Measurements from ENCODE around the gene ANKZF1.
A peak's percentile ranks its signal among the peaks of the same experiment; 100 is the strongest.
"Not testable (repeated sequence)": the region's sequence is repeated elsewhere in the genome, so short reads cannot be mapped to it uniquely, and the experiment has no call there.

The ANKZF1 gene

GRCh38 chr2:219229305-219230058 is at the start of gene ANKZF1, which contains the start of gene ATG9A:
Gene ANKZF1, plus strand, starts transcription at chr2:219229806. Its CDS starts 452 bp downstream, at chr2:219230258.
Gene ATG9A, minus strand, starts transcription at chr2:219229636. Its CDS starts 1,612 bp downstream, at chr2:219228024.
- DNase-seq (ENCODE audit: low read depth in 2 of 2) = peak; percentile 97 to 98

GRCh38 chr2:219180961-219181360 is 48.6 kb upstream of the ANKZF1 start:
- no peak for DNase-seq (ENCODE audit: low read depth in 2 of 2)

DNA sequence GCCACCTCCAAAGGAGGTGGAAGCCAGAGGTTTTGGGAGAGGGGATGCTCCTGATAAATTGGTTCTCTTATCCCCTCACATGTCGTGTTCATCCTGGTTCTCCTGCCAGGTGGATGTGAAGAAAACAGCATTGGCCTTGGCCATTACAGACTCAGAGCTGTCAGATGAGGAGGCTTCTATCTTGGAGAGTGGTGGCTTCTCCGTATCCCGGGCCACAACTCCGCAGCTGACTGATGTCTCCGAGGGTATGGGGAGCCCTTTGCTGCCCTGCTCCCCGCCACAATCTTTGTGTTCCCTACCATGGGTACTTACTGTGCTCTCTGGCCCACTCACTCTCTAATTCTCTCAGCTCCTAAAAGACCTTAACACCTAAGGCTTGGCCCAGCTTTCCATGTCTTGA is 48.1 kb upstream of the ANKZF1 start:
- DNase-seq (ENCODE audit: low read depth in 2 of 2) = no peak

- no peak for DNase-seq (ENCODE audit: low read depth in 2 of 2)
Observed at GRCh38 chr2:219182331-219183150, 47.1 kb upstream of the ANKZF1 start.

GRCh38 chr2:219183151-219183772 is 46.3 kb upstream of the ANKZF1 start:
- no peak for DNase-seq (ENCODE audit: low read depth in 2 of 2)

GRCh38 chr2:219184121-219184520 is 45.5 kb upstream of the ANKZF1 start:
- DNase-seq (ENCODE audit: low read depth in 2 of 2) = no peak

GRCh38 chr2:219186754-219187456 is 42.7 kb upstream of the ANKZF1 start:
- no peak for DNase-seq (ENCODE audit: low read depth in 2 of 2)

DNA sequence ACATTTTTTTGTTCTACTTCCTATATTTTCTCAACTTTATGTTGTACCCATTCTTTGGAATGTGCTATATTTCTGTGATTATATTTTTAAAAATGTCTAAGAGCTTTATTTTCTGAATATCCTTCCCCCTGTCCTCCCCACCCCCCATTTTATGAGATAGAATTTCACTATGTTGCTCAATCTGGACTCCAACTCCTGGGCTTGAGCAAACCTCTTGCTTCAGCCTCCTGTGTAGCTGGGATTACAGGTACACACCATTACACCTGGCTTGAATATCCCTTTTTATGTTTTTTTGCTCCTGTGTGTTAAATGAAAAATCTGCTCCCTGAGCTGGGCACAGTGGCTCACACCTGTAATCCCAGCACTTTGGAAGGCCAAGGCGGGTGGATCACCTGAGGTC is 32.2 kb upstream of the ANKZF1 start:
- no peak for DNase-seq (ENCODE audit: low read depth in 2 of 2)

DNA sequence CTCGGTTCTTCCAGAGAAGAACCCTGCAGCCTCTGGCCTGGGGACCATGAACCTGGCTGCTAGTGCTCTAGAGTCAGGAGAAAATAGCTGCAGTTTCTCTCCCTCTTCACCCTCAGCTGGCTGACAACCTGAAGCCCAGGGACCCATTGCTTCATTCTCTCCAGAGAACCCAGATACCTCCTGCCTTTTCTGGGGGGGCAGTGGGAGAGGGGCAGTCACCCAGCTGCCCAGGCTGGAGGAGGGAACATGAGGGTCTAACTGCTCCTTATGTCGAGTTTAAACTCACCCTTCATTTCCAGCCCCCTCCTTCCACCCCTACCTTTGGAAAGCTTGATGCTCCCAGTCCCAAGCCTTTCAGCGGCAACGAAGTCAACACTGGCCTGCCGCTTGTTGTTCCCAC is 30.6 kb upstream of the ANKZF1 start:
- DNase-seq (ENCODE audit: low read depth in 2 of 2) = no peak

- no peak for DNase-seq (ENCODE audit: low read depth in 2 of 2)
Observed at GRCh38 chr2:219199470-219200211, 30.0 kb upstream of the ANKZF1 start.

DNA sequence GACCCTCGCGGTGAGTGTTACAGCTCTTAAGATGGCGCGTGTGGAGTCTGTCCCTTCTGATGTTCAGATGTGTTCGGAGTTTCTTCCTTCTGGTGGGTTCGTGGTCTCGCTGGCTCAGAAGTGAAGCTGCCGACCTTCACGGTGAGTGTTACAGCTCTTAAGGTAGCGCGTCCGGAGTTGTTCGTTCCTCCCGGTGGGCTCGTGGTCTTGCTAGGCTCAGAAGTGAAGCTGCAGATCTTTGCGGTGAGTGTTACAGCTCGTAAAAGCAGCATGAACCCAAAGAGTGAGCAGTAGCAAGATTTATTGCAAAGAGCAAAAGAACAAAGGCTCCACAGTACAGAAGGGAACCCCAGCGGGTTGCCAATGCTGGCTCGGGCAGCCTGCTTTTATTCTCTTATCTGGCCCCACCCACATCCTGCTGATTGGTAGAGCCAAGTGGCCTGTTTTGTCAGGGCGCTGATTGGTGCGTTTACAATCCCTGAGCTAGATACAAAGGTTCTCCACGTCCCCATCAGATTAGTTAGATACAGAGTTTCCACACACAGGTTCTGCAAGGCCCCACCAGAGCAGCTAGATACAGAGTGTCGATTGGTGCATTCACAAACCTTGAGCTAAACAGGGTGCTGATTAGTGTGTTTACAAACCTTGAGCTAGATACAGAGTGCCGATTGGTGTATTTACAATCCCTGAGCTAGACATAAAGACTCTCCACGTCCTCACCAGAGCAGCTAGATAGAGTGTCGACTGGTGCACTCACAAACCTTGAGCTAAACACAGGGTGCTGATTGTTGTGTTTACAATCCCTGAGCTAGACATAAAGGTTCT is 28.9 kb upstream of the ANKZF1 start:
- not testable (repeated sequence) for DNase-seq (ENCODE audit: low read depth in 2 of 2)

DNA sequence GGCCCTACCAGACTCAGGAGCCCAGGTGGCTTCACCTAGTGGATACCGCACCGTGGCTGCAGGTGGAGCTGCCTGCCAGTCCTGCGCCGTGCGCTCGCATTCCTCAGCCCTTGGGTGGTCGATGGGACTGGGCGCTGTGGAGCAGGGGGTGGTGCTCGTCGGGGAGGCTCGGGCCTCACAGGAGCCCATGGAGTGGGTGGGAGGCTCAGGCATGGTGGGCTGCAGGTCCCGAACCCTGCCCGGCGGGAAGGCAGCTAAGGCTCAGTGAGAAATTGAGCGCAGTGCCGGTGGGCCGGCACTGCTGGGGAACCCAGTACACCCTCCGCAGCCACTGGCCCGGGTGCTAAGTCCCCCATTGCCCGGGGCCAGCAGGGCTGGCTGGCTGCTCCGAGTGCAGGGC is 28.3 kb upstream of the ANKZF1 start:
- DNase-seq (ENCODE audit: low read depth in 2 of 2) = not testable (repeated sequence)

- no peak for DNase-seq (ENCODE audit: low read depth in 2 of 2)
Observed at GRCh38 chr2:219204425-219205164, 25.0 kb upstream of the ANKZF1 start.

- DNase-seq (ENCODE audit: low read depth in 2 of 2) = no peak
Observed at GRCh38 chr2:219205165-219205538, 24.5 kb upstream of the ANKZF1 start.

- DNase-seq (ENCODE audit: low read depth in 2 of 2) = no peak
Observed at GRCh38 chr2:219205981-219206327, 23.7 kb upstream of the ANKZF1 start.

DNA sequence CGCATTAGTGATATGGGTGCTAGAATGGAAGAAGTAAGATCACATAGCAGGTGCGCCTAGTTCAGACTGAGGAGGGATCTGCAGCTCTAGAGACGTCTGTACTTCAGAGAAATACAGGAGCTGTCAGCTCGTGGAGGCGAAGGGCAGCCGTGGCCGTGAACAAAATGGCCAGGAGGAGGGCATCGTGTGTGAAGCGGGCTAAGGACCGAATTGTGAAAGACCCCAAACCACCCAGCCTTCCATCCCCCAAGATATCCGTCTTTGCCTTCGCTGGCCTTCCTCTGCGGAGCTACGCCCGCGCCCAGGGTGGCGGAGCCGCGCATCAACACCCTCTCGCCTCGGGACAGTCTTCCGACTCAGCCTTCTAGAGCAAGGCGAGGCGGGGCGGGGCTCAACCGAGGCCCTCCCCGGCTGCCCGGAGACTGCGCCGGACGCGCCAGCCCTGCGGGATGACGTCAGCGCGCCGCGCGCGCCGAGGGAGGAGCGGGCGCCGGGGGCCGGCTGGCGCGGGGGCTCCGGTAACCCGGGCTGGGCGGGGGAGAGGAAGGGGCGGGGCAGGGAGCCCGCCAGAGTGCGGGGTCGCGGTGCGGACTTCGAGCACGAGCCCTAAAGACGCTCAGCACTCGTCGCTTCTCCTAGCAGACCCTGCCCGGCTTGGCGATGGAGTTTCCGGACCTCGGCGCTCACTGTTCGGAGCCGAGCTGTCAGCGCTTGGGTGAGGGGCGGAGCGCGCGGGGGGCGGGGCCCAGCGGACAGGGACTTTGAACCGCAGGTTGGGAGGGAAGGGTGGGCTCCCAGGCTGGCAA is 23.1 kb upstream of the ANKZF1 start, which contains the start of gene ZFAND2B:
ZFAND2B (plus strand) TSS at position 455 of the 806 bp plus-strand sequence; CDS start at position 661, 206 bp downstream.
- peak; percentile 83 to 93 for DNase-seq (ENCODE audit: low read depth in 2 of 2)

DNA sequence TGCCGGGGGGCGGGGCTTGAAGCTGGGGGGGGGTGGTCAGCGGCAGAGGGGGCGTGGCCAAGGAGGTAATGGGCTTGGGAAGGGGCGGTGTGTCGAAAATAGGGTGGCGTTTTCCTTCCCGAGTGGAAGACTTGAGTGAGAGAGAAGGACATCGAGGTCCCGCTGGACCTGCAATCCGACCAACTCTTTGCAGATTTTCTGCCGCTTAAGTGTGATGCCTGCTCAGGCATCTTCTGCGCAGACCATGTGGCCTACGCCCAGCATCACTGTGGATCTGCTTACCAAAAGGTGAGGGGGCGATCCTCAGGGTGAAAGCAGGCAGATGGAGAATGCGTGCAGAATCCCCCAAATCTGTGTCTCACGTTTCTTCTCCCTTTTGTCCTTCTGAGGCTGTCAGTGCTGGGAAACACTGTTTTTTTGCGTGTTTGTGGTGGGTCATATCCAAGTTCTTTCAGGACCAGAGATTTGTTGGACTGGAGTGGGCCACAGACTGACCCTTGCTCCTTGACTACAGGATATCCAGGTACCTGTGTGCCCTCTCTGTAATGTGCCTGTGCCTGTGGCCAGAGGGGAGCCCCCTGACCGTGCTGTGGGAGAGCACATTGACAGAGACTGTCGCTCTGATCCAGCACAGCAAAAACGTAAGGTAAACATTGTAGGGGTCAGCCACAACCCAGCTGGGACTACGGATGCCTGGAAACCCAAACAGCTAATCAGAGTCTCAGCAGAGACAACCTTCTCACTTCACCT is 22.3 kb upstream of the ANKZF1 start:
- no peak for DNase-seq (ENCODE audit: low read depth in 2 of 2)
